GM19372 (cell line): ENCODE measurements around the gene PHACTR3.
"Not testable (repeated sequence)": the region's sequence is repeated elsewhere in the genome, so short reads cannot be mapped to it uniquely, and the experiment has no call there.

Source experiments
- ATAC-seq: cut with Tn5 transposase; IDR thresholded peaks from one replicate; pipeline ENCODE4 v1.9.1; 2021; ENCODE audit warnings: mild to moderate bottlenecking, low read depth, moderate library complexity; ENCODE audit not compliant: unreplicated experiment

PHACTR3 gene

DNA sequence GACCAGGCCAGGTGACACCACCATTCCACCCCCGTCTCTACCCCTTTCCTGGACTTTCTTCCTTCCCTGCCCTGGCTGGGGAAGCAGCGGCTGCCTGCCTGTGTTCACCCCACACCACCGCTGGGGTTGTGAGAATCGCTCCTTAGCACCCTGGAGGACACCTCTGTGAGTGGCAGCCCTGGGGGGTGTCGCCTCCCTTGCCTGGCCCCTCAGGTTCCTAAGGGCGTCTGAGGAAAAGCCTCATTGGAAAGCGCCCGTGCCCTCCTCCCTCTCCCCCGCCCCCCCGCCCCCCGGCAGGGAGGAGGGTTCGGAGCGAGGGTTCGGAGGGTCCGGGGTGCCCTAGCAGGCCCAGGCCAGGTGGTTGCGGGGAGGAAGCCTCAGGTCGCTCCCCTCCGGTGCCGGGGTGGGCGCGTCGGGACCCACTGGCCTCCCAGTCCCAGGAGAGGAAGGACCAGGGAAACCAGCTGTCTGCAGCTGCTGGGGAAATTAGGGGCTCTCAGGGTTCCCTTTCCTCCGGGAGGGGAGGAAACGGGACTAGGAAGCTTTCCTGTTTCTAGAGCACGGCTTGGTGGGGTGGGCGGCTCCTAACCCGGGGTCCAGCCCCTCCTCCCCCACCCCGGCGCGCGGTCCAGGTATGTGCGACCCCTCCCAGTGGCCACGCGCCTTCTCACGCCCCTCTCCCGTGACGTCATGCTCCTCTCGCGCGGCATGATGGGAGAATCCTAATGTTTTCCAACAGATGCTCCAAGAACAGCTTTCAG is at the start of gene PHACTR3:
TSS of gene PHACTR3 (plus strand) at position 760 of the 761 bp plus-strand sequence. CDS start 475 bp downstream, outside the sequence.
- ATAC-seq: no peak

DNA sequence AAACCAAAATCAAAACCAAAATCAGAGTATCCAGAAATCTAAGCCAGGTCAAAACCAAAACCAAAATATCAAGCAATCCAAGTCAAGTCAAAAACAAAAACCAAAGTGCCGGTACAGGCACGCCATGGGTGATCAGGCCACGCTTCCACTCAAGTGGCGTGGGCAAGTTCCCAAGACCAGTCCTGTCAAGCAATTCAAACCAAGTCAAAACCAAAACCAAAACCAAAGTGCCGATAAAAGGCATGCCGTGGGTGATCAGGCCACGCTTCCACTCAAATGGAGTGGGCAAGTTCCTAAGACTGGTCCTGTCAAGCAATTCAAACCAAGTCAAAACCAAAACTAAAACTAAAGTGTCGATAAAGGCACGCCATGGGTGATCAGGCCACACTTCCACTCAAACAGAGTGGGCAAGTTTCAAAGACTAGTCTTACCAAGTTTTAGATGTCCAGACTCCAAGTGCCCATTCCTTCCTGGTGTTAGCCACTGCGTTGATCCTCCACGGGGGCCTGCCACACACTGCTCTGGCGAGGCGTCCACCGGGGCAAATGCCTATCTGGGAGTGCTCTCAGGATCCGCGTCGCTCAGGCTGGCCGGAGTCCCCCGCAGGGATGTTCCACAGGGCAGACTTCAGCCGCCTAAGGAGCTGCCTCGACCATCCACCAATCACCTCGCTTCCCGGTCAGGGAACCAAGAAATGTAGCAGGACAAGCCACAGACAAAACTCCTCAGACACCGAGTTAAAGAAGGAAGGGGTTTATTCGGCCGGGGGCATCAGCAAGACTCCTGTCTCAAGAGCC is 46.4 kb upstream of the PHACTR3 start:
- ATAC-seq: not testable (repeated sequence)

DNA sequence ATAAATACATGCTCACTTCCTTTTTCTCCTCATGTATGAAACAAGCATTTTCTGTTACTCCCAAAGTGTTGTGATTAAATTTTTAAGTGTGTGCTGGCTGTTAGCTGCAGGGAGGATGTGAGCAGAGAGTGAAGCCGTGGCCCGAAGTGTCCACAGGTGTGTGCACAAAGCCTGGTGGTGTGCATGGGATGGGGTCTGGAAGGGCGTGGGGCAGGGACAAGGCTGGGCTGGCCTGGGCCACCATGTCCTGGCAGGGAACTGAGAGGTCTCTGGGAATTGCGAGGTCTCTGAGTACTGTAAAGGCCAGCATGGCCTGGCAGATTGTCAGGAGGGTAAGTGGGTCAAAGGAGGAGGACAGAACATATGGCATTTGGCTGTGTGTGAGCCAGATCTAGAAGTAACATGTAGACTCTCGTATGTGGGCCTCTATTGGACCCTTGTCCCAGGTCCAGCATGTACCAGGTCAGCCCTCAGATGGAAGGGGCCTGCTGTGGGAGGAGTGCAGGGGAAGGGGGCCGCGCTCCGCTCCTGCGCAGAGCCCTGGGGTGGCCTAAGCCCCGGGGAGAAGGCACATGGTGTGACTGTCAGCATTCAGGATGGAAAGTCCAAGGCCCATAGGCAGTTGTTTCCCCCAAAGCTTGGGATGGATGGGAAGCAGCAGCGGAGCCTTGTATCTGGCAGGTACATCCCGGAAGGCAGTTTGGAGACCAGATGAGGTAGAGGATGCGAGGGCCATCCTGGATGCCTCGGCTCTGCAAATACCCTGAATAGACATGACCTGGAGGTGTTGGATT is 45.1 kb upstream of the PHACTR3 start:
- ATAC-seq: no peak

DNA sequence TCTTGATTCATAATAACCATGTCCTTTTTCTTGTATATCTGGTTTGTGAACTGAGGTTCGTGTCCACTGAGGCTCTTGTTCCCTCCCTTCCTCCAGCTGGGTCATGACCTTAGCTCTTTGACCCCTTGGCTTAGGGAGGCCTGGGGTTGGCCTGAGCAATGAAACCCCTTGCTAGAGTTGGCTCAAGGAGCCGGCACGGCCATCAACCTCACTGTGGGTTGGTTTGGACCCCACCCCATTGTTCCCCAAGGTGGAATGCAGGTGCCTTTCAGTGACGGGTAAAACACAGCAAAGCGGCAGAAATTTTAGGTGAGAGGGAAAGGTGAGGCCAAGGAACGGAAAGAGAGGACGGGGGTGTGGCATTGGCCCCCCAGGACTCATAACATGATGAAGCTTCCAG is 44.5 kb upstream of the PHACTR3 start:
- no peak for ATAC-seq

DNA sequence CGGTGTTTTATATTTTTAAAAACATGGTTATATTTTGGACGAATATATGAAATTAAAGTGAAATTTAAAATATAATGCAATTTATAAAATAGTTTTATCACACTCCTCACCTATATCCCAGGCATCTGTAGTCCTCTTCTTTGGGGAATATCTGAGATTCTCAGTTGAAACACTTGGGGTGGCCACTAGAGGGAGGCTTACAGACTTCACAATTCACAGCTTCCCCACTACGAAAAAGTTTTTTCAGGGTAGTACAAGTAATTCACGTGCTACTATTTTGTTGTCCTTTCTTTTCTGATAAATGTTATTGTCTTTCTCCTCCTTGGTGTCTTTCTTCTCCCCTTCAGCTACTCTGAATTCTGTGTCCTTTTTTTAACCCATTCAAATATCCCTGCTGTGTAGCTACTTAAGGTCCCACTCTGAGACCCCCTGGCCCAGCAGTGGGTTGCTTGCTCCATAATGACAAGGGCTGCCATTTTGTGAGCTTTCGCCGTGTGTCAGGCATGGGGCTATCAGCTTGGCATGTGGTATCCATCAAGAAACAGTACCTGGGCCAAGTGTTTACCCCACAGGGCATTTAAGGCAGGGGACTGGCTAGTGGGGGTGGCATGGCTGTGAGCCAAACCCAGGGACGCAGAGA is 43.6 kb upstream of the PHACTR3 start:
- no peak for ATAC-seq

DNA sequence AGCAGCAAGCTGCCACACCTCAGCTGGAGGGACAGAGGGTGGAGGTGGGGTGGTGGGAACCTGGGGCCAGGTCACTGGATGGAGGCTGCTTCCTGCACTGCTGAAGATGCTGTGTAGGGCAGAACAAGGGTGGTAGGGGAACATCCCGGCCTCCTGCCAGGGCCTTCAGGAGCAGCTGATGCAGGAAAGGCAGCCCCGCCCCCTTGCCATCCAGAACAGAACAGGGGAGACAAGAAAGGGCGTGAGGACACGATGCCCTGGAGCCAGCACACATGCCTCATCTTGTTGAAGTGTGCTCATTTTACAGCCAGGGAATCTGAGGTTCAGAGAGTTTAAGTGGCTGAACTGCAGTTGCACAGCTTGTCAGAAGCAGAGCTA is 43.1 kb upstream of the PHACTR3 start:
- ATAC-seq: no peak

DNA sequence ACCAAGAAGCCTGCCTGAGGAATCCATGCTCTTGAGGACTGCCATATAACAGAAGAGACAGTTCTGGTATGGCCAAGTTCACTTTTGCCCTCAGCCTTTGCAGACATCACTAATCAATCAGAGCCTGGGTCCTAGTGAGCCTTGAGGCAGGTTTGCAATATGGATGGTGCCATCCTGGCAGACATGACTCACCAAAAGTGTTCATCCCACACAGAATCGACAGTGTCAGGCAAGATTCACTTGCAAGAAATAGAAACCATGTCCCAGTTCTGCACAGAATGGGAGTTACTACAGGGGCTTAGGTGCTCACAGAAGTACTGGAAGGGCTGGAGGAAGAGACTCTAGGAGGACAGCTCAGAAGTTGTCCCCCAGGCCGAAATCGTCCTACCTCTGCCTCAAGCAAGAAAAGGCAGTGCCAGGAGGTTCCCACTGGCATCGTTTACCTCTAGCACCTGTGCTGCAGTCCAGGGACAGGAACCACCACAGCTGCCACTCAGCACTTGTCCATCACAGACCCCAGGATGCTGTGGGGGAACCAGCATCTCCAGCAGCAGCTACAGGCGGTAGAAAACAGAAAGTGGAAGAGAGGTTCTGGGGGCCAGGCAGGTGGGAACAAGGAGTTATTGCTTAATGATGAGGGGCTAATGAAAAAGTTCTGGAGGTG is 42.6 kb upstream of the PHACTR3 start:
- ATAC-seq: no peak

DNA sequence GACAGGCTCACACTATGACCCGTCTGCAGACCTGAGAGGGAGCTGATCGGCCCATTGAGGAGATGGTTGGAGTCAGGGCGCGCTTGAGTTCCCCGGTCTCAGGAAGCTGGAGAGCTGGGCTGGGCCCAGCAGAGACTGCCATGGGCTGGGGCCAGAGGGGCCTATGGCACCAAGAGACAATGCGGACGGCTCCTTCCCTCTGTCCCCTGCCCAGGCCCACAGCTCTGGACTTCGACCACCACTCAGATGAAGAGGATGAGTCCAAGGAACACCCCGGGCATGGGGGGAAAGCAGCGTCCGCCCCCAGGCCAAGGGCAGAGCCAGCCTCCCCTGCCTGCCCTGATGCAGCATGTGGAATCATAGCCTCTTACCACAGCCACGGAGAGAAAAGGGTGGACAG is 40.2 kb upstream of the PHACTR3 start:
- ATAC-seq: no peak

DNA sequence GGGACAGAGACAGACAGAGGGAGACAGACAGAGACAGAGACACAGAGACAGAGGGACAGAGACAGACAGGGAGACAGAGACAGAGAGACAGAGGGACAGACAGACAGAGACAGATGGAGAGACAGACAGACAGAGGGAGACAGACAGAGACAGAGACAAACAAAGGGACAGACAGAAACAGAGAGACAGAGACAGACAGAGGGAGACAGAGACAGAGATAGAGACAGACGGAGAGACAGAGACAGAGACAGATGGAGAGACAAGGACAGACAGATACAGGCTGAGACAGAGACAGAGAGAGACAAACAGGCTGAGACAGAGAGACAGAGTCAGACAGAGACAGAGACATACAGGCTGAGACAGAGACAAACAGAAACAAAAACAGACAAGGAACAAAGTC is 39.4 kb upstream of the PHACTR3 start:
- ATAC-seq: no peak

DNA sequence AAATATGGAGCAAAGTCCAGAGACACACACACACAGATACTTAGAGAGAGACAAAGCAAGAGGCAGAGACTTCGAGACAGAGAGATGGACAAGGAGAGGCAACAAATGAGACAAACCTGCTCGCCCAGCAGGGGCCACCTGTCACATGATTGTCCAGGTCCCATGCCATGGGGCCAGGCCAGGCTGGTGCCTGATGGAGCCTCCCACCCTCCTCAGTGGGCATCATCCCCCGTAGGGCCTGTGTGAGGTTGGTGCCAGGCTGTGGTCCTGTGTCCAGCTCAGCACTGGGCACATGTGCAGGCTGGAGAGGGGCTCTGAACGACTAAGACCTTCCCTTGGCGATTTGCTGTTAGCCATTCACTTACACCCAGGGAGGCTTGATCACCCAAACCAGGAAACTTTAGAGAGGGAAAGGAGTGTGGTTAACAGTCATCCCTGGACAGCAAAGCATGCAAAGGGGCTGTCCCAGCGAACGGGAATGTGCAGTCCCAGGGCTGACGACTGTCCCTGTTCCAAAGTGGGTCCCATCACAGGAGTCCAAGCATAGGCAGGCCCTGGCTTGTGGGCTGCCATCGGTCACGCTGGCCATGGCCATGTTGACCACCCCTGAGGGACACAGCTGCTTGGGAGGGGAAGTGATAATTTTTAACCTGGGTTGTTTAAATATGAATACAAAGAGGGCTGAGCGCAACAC is 38.4 kb upstream of the PHACTR3 start:
- ATAC-seq: no peak

DNA sequence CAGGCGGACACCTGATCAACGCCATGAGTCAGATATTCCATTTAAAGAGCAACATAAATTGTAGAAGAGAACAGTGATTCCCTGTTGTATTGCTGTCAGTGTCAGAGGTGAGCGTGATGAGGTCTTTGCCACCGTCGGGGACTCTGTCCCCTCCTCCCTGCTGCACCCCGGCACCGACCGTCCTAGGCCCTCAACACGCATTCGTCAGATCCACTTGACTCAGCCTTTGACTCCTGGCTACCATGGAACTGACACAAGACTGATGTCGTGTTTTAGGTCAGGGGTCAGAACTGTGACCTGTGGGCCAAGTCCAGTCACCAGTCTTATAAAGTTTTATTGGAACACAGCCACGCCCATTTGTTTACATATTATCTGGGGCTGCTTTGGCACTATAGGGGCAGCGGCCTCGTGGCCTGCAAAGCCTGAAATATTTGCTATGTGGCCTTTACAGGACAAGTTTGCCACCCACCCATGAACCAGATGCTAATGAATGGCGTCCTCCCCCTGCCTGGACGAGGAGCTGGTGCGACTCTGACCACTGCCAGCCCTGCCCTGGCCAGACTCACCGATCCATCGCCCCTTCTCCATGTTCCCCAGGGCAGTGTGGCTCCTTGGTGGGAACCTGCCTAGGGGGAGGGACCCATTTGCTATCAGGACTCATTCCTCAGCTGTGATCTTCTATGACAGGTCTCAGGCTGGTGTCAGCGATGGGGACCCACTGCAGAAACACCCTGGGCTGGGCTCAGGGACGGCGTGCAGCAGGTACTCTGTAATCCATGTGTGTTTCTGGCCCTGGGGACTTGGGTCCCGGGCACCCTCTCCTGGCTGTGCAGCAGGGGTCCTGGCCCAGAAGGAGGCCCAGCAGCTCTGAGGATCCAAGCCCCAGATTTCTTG is 37.5 kb upstream of the PHACTR3 start:
- ATAC-seq: no peak

DNA sequence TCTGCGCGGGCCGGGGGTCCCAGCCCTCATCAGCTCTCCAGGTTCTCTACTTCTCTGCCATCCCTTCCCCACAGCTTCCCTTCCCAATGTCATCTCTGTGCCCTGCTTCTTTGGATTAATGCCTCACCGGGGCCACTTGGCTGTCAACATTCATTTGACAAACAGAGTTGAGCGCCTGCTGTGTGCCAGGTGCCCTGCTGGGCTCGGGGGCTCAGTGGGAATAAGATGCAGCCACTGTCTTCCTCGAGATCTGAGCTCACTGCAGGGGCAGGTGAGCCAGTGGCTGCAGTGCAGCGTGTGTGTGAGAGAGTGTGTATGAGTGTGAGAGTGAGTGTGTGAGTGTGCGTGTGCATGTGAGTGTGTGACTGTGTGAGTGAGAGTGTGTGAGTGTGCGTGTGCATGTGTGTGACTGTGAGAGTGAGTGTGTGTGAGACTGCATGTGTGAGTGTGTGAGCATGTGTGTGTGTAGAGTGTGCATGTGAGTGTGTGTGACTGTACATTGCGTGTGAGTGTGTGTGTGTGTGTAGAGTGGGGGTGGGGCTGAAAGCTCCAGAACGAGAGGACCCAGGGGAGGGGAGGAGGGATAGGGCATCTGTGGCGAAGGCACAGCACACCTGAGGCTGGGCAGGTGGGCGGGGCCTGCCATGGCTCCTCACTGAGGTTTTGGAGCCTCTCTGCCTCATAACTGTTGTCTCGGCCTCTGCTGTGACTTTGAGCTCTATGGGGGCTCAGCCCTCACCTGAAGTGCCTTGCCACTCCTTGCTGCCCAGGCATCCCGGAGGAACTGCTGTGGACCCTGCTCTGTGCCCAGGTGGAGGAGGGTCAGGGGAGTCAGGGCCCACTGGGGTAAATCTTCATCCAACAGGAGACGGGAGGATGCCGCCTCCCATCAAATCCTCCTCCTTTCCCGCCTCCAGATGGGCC is 36.5 kb upstream of the PHACTR3 start:
- ATAC-seq: no peak

DNA sequence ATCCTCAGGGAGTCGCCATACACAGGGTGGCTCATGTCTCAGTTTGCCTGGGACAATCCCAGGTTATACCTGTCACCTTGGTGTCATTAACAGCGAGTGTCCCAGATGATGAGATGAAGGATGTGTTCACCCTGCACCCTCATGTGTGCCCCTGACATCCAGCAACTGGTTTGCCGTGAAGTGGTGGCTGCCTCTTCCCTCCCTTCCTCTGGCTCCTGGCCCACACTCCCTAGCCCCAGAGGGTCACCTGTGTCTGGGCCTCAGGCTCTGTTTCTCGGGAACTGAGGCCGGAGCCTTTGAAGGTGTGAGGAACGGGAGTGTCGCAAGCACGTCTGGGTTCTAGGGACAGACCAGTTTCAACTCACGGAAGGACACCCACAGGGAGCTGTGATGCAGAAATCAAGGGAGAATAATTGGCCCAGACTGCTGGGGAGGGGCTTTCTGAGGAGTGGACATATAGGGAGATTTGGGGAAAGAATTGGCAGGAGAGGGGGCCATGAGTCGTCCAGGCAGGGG is 35.8 kb upstream of the PHACTR3 start:
- no peak for ATAC-seq

DNA sequence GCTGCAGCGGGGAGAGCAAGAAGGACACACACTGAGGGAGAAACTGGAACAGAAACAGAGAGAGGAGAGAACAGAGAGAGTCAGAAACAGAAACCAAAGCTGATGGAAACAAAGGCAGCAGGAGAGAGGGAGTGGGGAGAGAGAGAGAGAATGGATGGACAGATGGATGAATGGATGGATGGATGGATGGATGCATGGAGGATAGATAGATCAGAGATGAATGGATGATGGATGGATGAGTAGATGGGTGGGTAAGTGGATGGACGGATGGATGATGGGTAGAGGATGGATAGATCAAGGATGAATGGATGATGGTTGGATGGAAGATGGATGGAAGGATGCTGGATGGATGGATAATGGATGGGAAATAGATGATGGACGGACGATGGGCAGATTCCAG is 35.0 kb upstream of the PHACTR3 start:
- ATAC-seq: no peak

DNA sequence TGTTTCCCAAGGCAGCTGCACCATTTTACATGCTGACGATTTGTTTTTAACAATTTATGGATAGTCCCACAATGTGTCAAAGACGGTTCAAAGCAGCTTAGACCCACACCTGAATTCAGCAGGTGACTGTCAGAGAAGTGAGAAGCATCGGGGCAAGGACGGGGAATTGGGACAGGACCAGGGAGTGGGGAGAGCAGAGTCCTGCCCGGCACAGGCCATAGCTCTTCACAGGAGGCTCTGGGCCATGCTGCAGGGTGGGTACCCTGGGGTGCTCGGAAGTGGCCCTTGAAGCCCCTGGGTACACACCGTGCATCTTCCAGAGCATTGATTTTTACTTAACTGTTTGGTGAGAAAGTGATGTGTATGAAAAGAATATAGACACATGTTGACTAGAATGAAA is 33.2 kb upstream of the PHACTR3 start:
- ATAC-seq: no peak

DNA sequence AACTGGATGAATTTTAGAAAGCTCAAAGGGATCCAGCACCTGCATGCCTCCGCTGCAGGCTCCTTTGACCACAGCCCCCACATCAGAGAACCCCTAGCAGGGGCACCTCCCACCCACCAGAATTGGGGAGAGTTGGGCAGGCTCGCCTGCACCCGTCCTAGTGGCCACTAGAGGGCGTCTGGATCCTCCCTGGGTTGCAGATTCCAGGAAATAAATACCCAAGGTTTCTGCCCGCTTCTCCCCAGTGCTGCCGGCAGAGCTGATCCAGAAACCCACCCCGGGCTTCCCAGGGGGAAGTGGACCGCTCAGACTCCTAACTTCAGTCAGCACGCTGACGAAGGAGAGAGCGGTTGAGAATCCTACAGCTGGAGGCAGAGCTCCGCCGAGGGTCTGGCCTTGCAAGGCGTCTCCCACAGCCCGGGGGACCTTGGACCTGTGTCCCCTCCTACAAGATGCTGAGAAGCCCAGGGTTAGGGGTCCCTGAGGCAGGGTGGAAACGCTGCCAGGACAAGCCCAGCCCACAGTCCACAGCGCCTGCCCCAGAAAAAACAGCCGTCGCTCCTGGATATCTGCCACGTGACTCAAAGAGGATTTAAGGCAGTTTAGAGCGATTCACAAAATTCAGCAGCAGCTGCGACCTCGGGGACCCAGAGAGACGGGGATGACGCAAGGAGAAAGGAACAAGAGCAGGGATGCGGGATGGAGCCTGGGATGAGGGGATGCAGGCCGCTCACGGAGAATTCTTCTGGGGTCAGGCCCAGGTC is 32.6 kb upstream of the PHACTR3 start:
- peak; percentile 54 for ATAC-seq

DNA sequence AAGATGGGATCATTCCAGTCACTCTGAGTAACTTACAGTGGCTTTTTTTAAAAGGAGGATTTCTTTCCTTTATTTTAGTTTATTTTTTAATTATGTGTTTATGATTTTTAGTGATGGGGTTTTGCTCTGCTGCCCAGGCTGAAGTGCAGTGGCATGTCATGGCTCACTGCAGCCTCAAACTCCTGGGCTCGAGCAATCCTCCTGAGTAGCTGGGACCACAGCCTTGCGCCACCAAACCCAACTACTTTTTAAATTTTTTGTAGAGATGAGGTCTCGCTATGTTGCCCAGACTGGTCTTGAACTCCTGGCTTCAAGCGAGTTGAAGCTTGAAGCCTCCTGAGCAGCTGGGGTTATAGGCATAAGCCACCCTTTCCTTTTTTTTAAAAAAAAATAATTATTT is 31.8 kb upstream of the PHACTR3 start:
- ATAC-seq: no peak
